ENCODE results near the gene MRPL43.

MRPL43 gene

DNA sequence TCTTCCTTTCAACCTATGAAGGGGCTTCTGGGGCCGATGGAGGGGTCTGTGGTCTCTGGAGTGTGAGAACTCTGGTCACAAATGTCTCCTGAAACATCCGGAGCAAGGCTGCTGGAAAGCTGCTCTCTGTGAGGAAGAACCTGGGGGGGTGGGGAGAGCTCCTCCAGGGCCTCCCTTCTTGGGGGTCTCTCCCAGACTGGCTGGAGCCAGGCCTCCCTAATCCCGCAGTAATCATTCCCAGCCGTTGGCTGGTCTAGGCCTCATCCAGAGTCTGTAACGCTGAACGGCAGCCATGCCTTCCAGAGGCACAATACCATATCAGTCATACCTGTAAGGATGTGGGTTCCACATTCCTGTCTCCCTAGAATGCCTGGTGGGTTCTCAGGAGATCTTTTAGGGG lies 7.9 kb upstream of the MRPL43 start:
- H3K27me3 ChIP-seq (ENCODE audit: control insufficient read depth, insufficient read depth, low read length, poor library complexity, severe bottlenecking): no peaks in the 10 kb centered on the region
- WGBS, 2 experiments: 87 to 92% methylated on average over 6 of the region's 6 CpGs
- no peak overlapping the region for H3K27ac ChIP-seq (ENCODE audit: insufficient read depth, low read depth, low read length, poor library complexity, severe bottlenecking)

GRCh38 chr10:100993986-100994708 lies 6.8 kb upstream of the MRPL43 start:
- 61 to 71% methylated on average over 10 of the region's 10 CpGs for WGBS, 2 experiments
- H3K27ac ChIP-seq (ENCODE audit: insufficient read depth, low read depth, low read length, poor library complexity, severe bottlenecking): no peak overlapping the region
- peaks cover 29% of the 10 kb centered on the region for H3K36me3 ChIP-seq (ENCODE audit: control insufficient read depth, insufficient read depth, low read length)
- no peaks in the 10 kb centered on the region for H3K27me3 ChIP-seq (ENCODE audit: control insufficient read depth, insufficient read depth, low read length, poor library complexity, severe bottlenecking)
- H3K4me1 ChIP-seq (ENCODE audit: control insufficient read depth, insufficient read depth, low read length): peaks cover 4% of the 10 kb centered on the region
- H3K9me3 ChIP-seq (ENCODE audit: control insufficient read depth, low read length): no peaks in the 10 kb centered on the region
- H3K4me3 ChIP-seq (ENCODE audit: insufficient read depth, low read depth, low read length): no peak overlapping the region

More for the DNA sequence above, 7.9 kb upstream of the MRPL43 start:
- Histone ChIP-seq H3K9me3 (ENCODE audit: control insufficient read depth, low read length) (no peaks in the 10 kb centered on the region), H3K4me3 (ENCODE audit: insufficient read depth, low read depth, low read length) (no peak overlapping the region), H3K36me3 (ENCODE audit: control insufficient read depth, insufficient read depth, low read length) (peaks cover 21% of the 10 kb centered on the region), H3K4me1 (ENCODE audit: control insufficient read depth, insufficient read depth, low read length) (peaks cover 4% of the 10 kb centered on the region)

DNA sequence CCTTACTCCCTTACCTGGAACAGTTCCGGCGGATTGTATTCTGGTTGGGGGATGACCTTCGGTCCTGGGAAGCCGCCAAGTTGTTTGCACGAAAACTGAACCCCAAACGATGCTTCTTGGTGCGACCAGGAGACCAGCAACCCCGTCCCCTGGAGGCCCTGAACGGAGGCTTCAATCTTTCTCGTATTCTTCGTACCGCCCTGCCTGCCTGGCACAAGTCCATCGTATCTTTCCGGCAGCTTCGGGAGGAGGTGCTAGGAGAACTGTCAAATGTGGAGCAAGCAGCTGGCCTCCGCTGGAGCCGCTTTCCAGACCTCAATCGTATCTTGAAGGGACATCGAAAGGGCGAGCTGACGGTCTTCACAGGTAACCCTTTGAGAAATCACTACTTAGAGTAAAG lies 1.8 kb upstream of the MRPL43 start:
- Histone ChIP-seq H3K4me3 (ENCODE audit: insufficient read depth, low read depth, low read length) (no peak overlapping the region), H3K27ac (ENCODE audit: insufficient read depth, low read depth, low read length, poor library complexity, severe bottlenecking) (no peak overlapping the region), H3K36me3 (ENCODE audit: control insufficient read depth, insufficient read depth, low read length) (peaks cover 29% of the 10 kb centered on the region), H3K9me3 (ENCODE audit: control insufficient read depth, low read length) (no peaks in the 10 kb centered on the region), H3K4me1 (ENCODE audit: control insufficient read depth, insufficient read depth, low read length) (peaks cover 7% of the 10 kb centered on the region), H3K27me3 (ENCODE audit: control insufficient read depth, insufficient read depth, low read length, poor library complexity, severe bottlenecking) (no peaks in the 10 kb centered on the region)
- 95 to 97% methylated on average over 21 of the region's 21 CpGs for WGBS, 2 experiments

GRCh38 chr10:100988166-100988565 lies 869 bp upstream of the MRPL43 start:
- WGBS, 2 experiments: 75 to 76% methylated on average over 10 of the region's 10 CpGs
- peak overlapping the region; percentile 100 for H3K4me3 ChIP-seq (ENCODE audit: insufficient read depth, low read depth, low read length)
- peaks cover 7% of the 10 kb centered on the region for H3K4me1 ChIP-seq (ENCODE audit: control insufficient read depth, insufficient read depth, low read length)
- no peak overlapping the region for H3K27ac ChIP-seq (ENCODE audit: insufficient read depth, low read depth, low read length, poor library complexity, severe bottlenecking)
- H3K9me3 ChIP-seq (ENCODE audit: control insufficient read depth, low read length): no peaks in the 10 kb centered on the region
- H3K36me3 ChIP-seq (ENCODE audit: control insufficient read depth, insufficient read depth, low read length): peaks cover 25% of the 10 kb centered on the region
- no peaks in the 10 kb centered on the region for H3K27me3 ChIP-seq (ENCODE audit: control insufficient read depth, insufficient read depth, low read length, poor library complexity, severe bottlenecking)

GRCh38 chr10:100987685-100988049 lies 370 bp upstream of the MRPL43 start:
- WGBS, 2 experiments: 2 to 3% methylated on average over 15 of the region's 15 CpGs

GRCh38 chr10:100986623-100986951 lies 710 bp downstream of the MRPL43 start:
- Histone ChIP-seq H3K27ac (ENCODE audit: insufficient read depth, low read depth, low read length, poor library complexity, severe bottlenecking) (no peak overlapping the region), H3K27me3 (ENCODE audit: control insufficient read depth, insufficient read depth, low read length, poor library complexity, severe bottlenecking) (no peaks in the 10 kb centered on the region), H3K36me3 (ENCODE audit: control insufficient read depth, insufficient read depth, low read length) (peaks cover 24% of the 10 kb centered on the region), H3K4me3 (ENCODE audit: insufficient read depth, low read depth, low read length) (peak overlapping the region; percentile 100), H3K9me3 (ENCODE audit: control insufficient read depth, low read length) (no peaks in the 10 kb centered on the region), H3K4me1 (ENCODE audit: control insufficient read depth, insufficient read depth, low read length) (peaks cover 7% of the 10 kb centered on the region)
- WGBS, 2 experiments: 25% methylated on average over 17 of the region's 17 CpGs

More at GRCh38 chr10:100987685-100988049, 370 bp upstream of the MRPL43 start:
- Histone ChIP-seq H3K36me3 (ENCODE audit: control insufficient read depth, insufficient read depth, low read length) (peaks cover 21% of the 10 kb centered on the region), H3K9me3 (ENCODE audit: control insufficient read depth, low read length) (no peaks in the 10 kb centered on the region), H3K27me3 (ENCODE audit: control insufficient read depth, insufficient read depth, low read length, poor library complexity, severe bottlenecking) (no peaks in the 10 kb centered on the region), H3K4me1 (ENCODE audit: control insufficient read depth, insufficient read depth, low read length) (peaks cover 7% of the 10 kb centered on the region), H3K27ac (ENCODE audit: insufficient read depth, low read depth, low read length, poor library complexity, severe bottlenecking) (no peak overlapping the region), H3K4me3 (ENCODE audit: insufficient read depth, low read depth, low read length) (peak overlapping the region; percentile 100)

- WGBS, 2 experiments: 88 to 96% methylated on average over 3 to 4 of the region's 5 CpGs
- H3K27ac ChIP-seq (ENCODE audit: insufficient read depth, low read depth, low read length, poor library complexity, severe bottlenecking): no peak overlapping the region
- peaks cover 12% of the 10 kb centered on the region for H3K36me3 ChIP-seq (ENCODE audit: control insufficient read depth, insufficient read depth, low read length)
- peaks cover 7% of the 10 kb centered on the region for H3K4me1 ChIP-seq (ENCODE audit: control insufficient read depth, insufficient read depth, low read length)
- H3K9me3 ChIP-seq (ENCODE audit: control insufficient read depth, low read length): no peaks in the 10 kb centered on the region
- no peaks in the 10 kb centered on the region for H3K27me3 ChIP-seq (ENCODE audit: control insufficient read depth, insufficient read depth, low read length, poor library complexity, severe bottlenecking)
- H3K4me3 ChIP-seq (ENCODE audit: insufficient read depth, low read depth, low read length): no peak overlapping the region
These were observed 2.0 kb downstream of the MRPL43 start for GRCh38 chr10:100985336-100985735.

DNA sequence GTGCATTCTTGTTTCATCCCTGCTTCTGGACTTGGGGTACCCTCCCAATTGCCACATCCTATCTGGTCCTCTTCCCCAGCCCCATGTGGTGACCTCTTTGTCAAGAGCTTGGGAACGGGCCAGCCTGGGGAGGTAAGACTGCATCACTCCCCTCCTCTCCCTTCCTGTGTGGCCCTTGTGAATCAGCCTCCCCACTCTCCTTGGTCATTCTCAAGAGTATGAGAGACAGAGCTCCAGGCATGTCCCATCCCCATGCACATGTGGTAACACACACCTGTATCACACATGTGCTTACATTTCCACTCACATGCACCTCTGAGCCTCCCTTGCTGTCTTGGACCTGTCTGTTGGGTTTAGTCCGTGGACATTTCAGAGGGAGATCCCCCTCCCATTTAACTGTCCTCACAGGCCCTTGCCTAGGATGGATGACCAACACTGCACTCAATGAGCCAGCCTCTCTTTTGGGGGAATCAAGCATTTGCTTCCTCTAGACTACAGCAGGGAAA lies 2.6 kb downstream of the MRPL43 start:
- Histone ChIP-seq H3K27me3 (ENCODE audit: control insufficient read depth, insufficient read depth, low read length, poor library complexity, severe bottlenecking) (no peaks in the 10 kb centered on the region), H3K4me1 (ENCODE audit: control insufficient read depth, insufficient read depth, low read length) (peaks cover 7% of the 10 kb centered on the region), H3K27ac (ENCODE audit: insufficient read depth, low read depth, low read length, poor library complexity, severe bottlenecking) (no peak overlapping the region), H3K36me3 (ENCODE audit: control insufficient read depth, insufficient read depth, low read length) (peaks cover 8% of the 10 kb centered on the region), H3K9me3 (ENCODE audit: control insufficient read depth, low read length) (no peaks in the 10 kb centered on the region), H3K4me3 (ENCODE audit: insufficient read depth, low read depth, low read length) (no peak overlapping the region)
- 90 to 91% methylated on average over 2 of the region's 2 CpGs for whole genome bisulfite sequencing, 2 experiments

GRCh38 chr10:100983868-100984671 lies 3.2 kb downstream of the MRPL43 start:
- WGBS, 2 experiments: 86 to 87% methylated on average over 13 of the region's 13 CpGs
- Histone ChIP-seq H3K4me1 (ENCODE audit: control insufficient read depth, insufficient read depth, low read length) (peaks cover 7% of the 10 kb centered on the region), H3K4me3 (ENCODE audit: insufficient read depth, low read depth, low read length) (no peak overlapping the region), H3K36me3 (ENCODE audit: control insufficient read depth, insufficient read depth, low read length) (peaks cover 3% of the 10 kb centered on the region), H3K27me3 (ENCODE audit: control insufficient read depth, insufficient read depth, low read length, poor library complexity, severe bottlenecking) (no peaks in the 10 kb centered on the region), H3K9me3 (ENCODE audit: control insufficient read depth, low read length) (no peaks in the 10 kb centered on the region), H3K27ac (ENCODE audit: insufficient read depth, low read depth, low read length, poor library complexity, severe bottlenecking) (no peak overlapping the region)
